ENCODE results near the gene POU2F1. TPM values are rescaled to one million over a fixed set of nuclear protein-coding genes. Genes with fewer than 3 reads are reported as not detected.

The POU2F1 gene
- total and polyA plus RNA-seq, 7 donors, result 0.83 to 9.0 (median 6.3) TPM

GRCh38 chr1:167288390-167289074, 67.8 kb downstream of the POU2F1 start:
- intact Hi-C loops (cut with DNase I), result no loop called here
- 61 to 74% (median 62%) methylated on average over 3 of the region's 3 CpGs for WGBS, 3 donors
- Histone ChIP-seq H3K9me3 (no peaks in the 10 kb centered on the region), H3K27ac (no peak overlapping the region), H3K4me1 (peaks cover 38% of the 10 kb centered on the region), H3K4me3 (no peak overlapping the region), H3K27me3 (ENCODE audit: insufficient read depth in 3 of 3, low read length in 2 of 3) (no peaks in the 10 kb centered on the region), H3K36me3 (ENCODE audit: insufficient read depth in 1 of 2, low read depth in 1 of 2) (no peaks in the 10 kb centered on the region)
- no peak for DNase-seq
- ATAC-seq, result no peak
- no peak for TF ChIP-seq CTCF (IDR thresholded peaks at IDR 0.05)

GRCh38 chr1:167289075-167289442, 68.4 kb downstream of the POU2F1 start:
- DNase-seq (no peak), ATAC-seq (no peak)
- no peak overlapping the region for H3K4me3 ChIP-seq
- no peak overlapping the region for H3K27ac ChIP-seq
- TF ChIP-seq CTCF (IDR thresholded peaks at IDR 0.05), result no peak
- WGBS, 3 donors, result 81 to 93% (median 92%) methylated on average over 1 of the region's 1 CpG
- no peaks in the 10 kb centered on the region for H3K36me3 ChIP-seq (ENCODE audit: insufficient read depth in 1 of 2, low read depth in 1 of 2)
- H3K9me3 ChIP-seq, result no peaks in the 10 kb centered on the region
- intact Hi-C loops (cut with DNase I), result no loop called here
- peaks cover 38% of the 10 kb centered on the region for H3K4me1 ChIP-seq
- H3K27me3 ChIP-seq (ENCODE audit: insufficient read depth in 3 of 3, low read length in 2 of 3), result no peaks in the 10 kb centered on the region

GRCh38 chr1:167289966-167290365, 69.3 kb downstream of the POU2F1 start:
- ATAC-seq (no peak), DNase-seq (no peak)
- Histone ChIP-seq H3K4me3 (no peak overlapping the region), H3K27me3 (ENCODE audit: insufficient read depth in 3 of 3, low read length in 2 of 3) (no peaks in the 10 kb centered on the region), H3K9me3 (no peaks in the 10 kb centered on the region), H3K36me3 (ENCODE audit: insufficient read depth in 1 of 2, low read depth in 1 of 2) (no peaks in the 10 kb centered on the region), H3K4me1 (peaks cover 38% of the 10 kb centered on the region), H3K27ac (no peak overlapping the region)
- intact Hi-C loops (cut with DNase I), result no loop called here
- no peak for TF ChIP-seq CTCF (IDR thresholded peaks at IDR 0.05)
- WGBS, 3 donors, result 82 to 94% (median 85%) methylated on average over 5 of the region's 5 CpGs

GRCh38 chr1:167291539-167292185, 71.0 kb downstream of the POU2F1 start:
- no peak overlapping the region for H3K4me3 ChIP-seq
- intact Hi-C loops (cut with DNase I), result no loop called here
- TF ChIP-seq CTCF (IDR thresholded peaks at IDR 0.05), result no peak
- peaks cover 43% of the 10 kb centered on the region for H3K4me1 ChIP-seq
- DNase-seq, result no peak
- WGBS, 3 donors, result 77 to 89% (median 78%) methylated on average over 3 of the region's 3 CpGs
- no peak for ATAC-seq
- no peak overlapping the region for H3K27ac ChIP-seq
- no peaks in the 10 kb centered on the region for H3K9me3 ChIP-seq
- H3K27me3 ChIP-seq (ENCODE audit: insufficient read depth in 3 of 3, low read length in 2 of 3), result no peaks in the 10 kb centered on the region
- H3K36me3 ChIP-seq (ENCODE audit: insufficient read depth in 1 of 2, low read depth in 1 of 2), result no peaks in the 10 kb centered on the region
